Activated CD4-positive, alpha-beta T cell treated with anti-CD3 and anti-CD28 coated beads, Interleukin-2, amount 50 U/mL, for 4 hours (primary cell): ENCODE results near the gene SPTLC1.
"Not testable (repeated sequence)": the region's sequence is repeated elsewhere in the genome, so short reads cannot be mapped to it uniquely, and the experiment has no call there.

Experiments
- DNase-seq, 2 experiments: peaks; one replicate each; pipeline ENCODE4 v3.0.0-alpha.2; 2020

The SPTLC1 gene

GRCh38 chr9:92140074-92140753, 25.0 kb upstream of the SPTLC1 start:
- peak; percentile 61 to 64 for DNase-seq

GRCh38 chr9:92138960-92139540, 23.8 kb upstream of the SPTLC1 start:
- not testable (repeated sequence) for DNase-seq

GRCh38 chr9:92138157-92138959, 23.1 kb upstream of the SPTLC1 start:
- DNase-seq = peak; percentile 68 to 70

- DNase-seq = no peak
These were observed 21.1 kb upstream of the SPTLC1 start for GRCh38 chr9:92136184-92136858.

GRCh38 chr9:92135576-92135975, 20.4 kb upstream of the SPTLC1 start:
- no peak for DNase-seq

GRCh38 chr9:92133949-92134604, 18.9 kb upstream of the SPTLC1 start:
- peak; percentile 58 to 63 for DNase-seq

GRCh38 chr9:92132913-92133312, 17.7 kb upstream of the SPTLC1 start:
- not testable (repeated sequence) for DNase-seq

GRCh38 chr9:92132501-92132900, 17.3 kb upstream of the SPTLC1 start:
- DNase-seq = no peak

- DNase-seq = no peak
These were observed 7.6 kb upstream of the SPTLC1 start for GRCh38 chr9:92122800-92123199.

- DNase-seq = no peak
These were observed 6.8 kb upstream of the SPTLC1 start for GRCh38 chr9:92122061-92122460.

- no peak for DNase-seq
These were observed 6.1 kb upstream of the SPTLC1 start for GRCh38 chr9:92121265-92121664.

- no peak for DNase-seq
These were observed 4.9 kb upstream of the SPTLC1 start for GRCh38 chr9:92120138-92120537.

- DNase-seq = no peak
These were observed 4.4 kb upstream of the SPTLC1 start for GRCh38 chr9:92119586-92119985.

- no peak for DNase-seq
These were observed 7.1 kb downstream of the SPTLC1 start for GRCh38 chr9:92108122-92108521.

GRCh38 chr9:92105446-92106225, 9.6 kb downstream of the SPTLC1 start:
- not testable (repeated sequence) for DNase-seq

- DNase-seq = not testable (repeated sequence)
These were observed 11.6 kb downstream of the SPTLC1 start for GRCh38 chr9:92103601-92104000.

GRCh38 chr9:92100237-92100911, 14.8 kb downstream of the SPTLC1 start:
- no peak for DNase-seq

GRCh38 chr9:92098638-92099037, 16.6 kb downstream of the SPTLC1 start:
- DNase-seq = no peak

GRCh38 chr9:92097997-92098482, 17.2 kb downstream of the SPTLC1 start:
- DNase-seq = peak; percentile 28 to 39

GRCh38 chr9:92095236-92095635, 20.0 kb downstream of the SPTLC1 start:
- no peak for DNase-seq

- peak; percentile 5 to 19 for DNase-seq
These were observed 20.6 kb downstream of the SPTLC1 start for GRCh38 chr9:92094655-92095054.
